Measurements from ENCODE around the gene CDH3.

CDH3 gene

GRCh38 chr16:68676113-68676860 is 31.2 kb downstream of the CDH3 start:
- peaks cover 5 to 20% (median 16%) of the 10 kb centered on the region in 10 experiments; a peak in 19 of 20 replicates for H3K4me1 ChIP-seq
- no peak overlapping the region for H3K9ac ChIP-seq
- no peak overlapping the region for H3K4me3 ChIP-seq
- 0 out of 22 replicates have a peak overlapping the region, but pooled peaks of 2 of the 11 experiments have one; percentile 3 to 15 for H3K4me2 ChIP-seq
- no peak for TF ChIP-seq Cebpa-rat (IDR thresholded peaks at IDR 0.05)
- no peaks in the 10 kb centered on the region for H4K20me1 ChIP-seq
- H3K27me3 ChIP-seq: no peaks in the 10 kb centered on the region
- H3K9me3 ChIP-seq (replicated peaks in 1 of 11): peaks cover 0 to 18% (median 12%) of the 10 kb centered on the region in 11 experiments; a peak in 19 of 22 replicates
- H3K36me3 ChIP-seq: peaks cover 0 to 16% (median 0%) of the 10 kb centered on the region in 11 experiments; a peak in 2 of 22 replicates
- no peak overlapping the region for H3K27ac ChIP-seq

- Histone ChIP-seq H3K27me3 (no peaks in the 10 kb centered on the region), H3K4me3 (no peak overlapping the region), H3K9ac (no peak overlapping the region), H4K20me1 (no peaks in the 10 kb centered on the region), H3K36me3 (peaks cover 0 to 39% (median 0%) of the 10 kb centered on the region in 11 experiments; a peak in 3 of 22 replicates), H3K4me1 (peaks cover 0 to 6% (median 0%) of the 10 kb centered on the region in 10 experiments; a peak in 1 of 20 replicates), H3K4me2 (no peak overlapping the region), H3K9me3 (replicated peaks in 1 of 11) (peaks cover 0 to 6% (median 0%) of the 10 kb centered on the region in 11 experiments; a peak in 2 of 22 replicates), H3K27ac (no peak overlapping the region)
- TF ChIP-seq Cebpa-rat (IDR thresholded peaks at IDR 0.05): no peak
Observed at GRCh38 chr16:68681038-68681437, 35.9 kb downstream of the CDH3 start.

- peaks cover 0 to 6% (median 0%) of the 10 kb centered on the region in 11 experiments; a peak in 1 of 22 replicates for H3K9me3 ChIP-seq (replicated peaks in 1 of 11)
- peaks cover 0 to 30% (median 0%) of the 10 kb centered on the region in 11 experiments; a peak in 3 of 22 replicates for H3K36me3 ChIP-seq
- no peaks in the 10 kb centered on the region for H4K20me1 ChIP-seq
- no peak overlapping the region for H3K9ac ChIP-seq
- H3K4me1 ChIP-seq: no peaks in the 10 kb centered on the region
- H3K27me3 ChIP-seq: no peaks in the 10 kb centered on the region
- no peak for TF ChIP-seq Cebpa-rat (IDR thresholded peaks at IDR 0.05)
- H3K4me2 ChIP-seq: no peak overlapping the region
- H3K27ac ChIP-seq: no peak overlapping the region
- H3K4me3 ChIP-seq: no peak overlapping the region
Observed at GRCh38 chr16:68685685-68686478, 40.8 kb downstream of the CDH3 start.

- H3K9ac ChIP-seq: no peak overlapping the region
- H3K9me3 ChIP-seq (replicated peaks in 1 of 11): peaks cover 0 to 6% (median 0%) of the 10 kb centered on the region in 11 experiments; a peak in 1 of 22 replicates
- H3K27me3 ChIP-seq: no peaks in the 10 kb centered on the region
- H3K27ac ChIP-seq: no peak overlapping the region
- no peak for TF ChIP-seq Cebpa-rat (IDR thresholded peaks at IDR 0.05)
- no peaks in the 10 kb centered on the region for H4K20me1 ChIP-seq
- peaks cover 0 to 33% (median 0%) of the 10 kb centered on the region in 11 experiments; a peak in 4 of 22 replicates for H3K36me3 ChIP-seq
- peaks cover 0 to 5% (median 4%) of the 10 kb centered on the region in 10 experiments; a peak in 12 of 20 replicates for H3K4me1 ChIP-seq
- no peak overlapping the region for H3K4me2 ChIP-seq
- H3K4me3 ChIP-seq: no peak overlapping the region
Observed at GRCh38 chr16:68686905-68687304, 41.8 kb downstream of the CDH3 start.

- no peaks in the 10 kb centered on the region for H3K9me3 ChIP-seq (replicated peaks in 1 of 11)
- H3K4me2 ChIP-seq: no peak overlapping the region
- peaks cover 0 to 26% (median 0%) of the 10 kb centered on the region in 11 experiments; a peak in 3 of 22 replicates for H3K36me3 ChIP-seq
- H4K20me1 ChIP-seq: no peaks in the 10 kb centered on the region
- no peaks in the 10 kb centered on the region for H3K27me3 ChIP-seq
- no peak overlapping the region for H3K9ac ChIP-seq
- no peak overlapping the region for H3K4me3 ChIP-seq
- H3K27ac ChIP-seq: no peak overlapping the region
- peaks cover 0 to 21% (median 15%) of the 10 kb centered on the region in 10 experiments; a peak in 12 of 20 replicates for H3K4me1 ChIP-seq
- TF ChIP-seq Cebpa-rat (IDR thresholded peaks at IDR 0.05): no peak
Observed at GRCh38 chr16:68689921-68690320, 44.8 kb downstream of the CDH3 start.

- H3K4me3 ChIP-seq: no peak overlapping the region
- no peak overlapping the region for H3K4me2 ChIP-seq
- no peaks in the 10 kb centered on the region for H3K27me3 ChIP-seq
- no peak overlapping the region for H3K9ac ChIP-seq
- peaks cover 0 to 37% (median 0%) of the 10 kb centered on the region in 11 experiments; a peak in 3 of 22 replicates for H3K36me3 ChIP-seq
- TF ChIP-seq Cebpa-rat (IDR thresholded peaks at IDR 0.05): no peak
- H3K27ac ChIP-seq: no peak overlapping the region
- H3K9me3 ChIP-seq (replicated peaks in 1 of 11): no peaks in the 10 kb centered on the region
- peaks cover 17 to 45% (median 35%) of the 10 kb centered on the region in 10 experiments for H3K4me1 ChIP-seq
- no peaks in the 10 kb centered on the region for H4K20me1 ChIP-seq
Observed at GRCh38 chr16:68695575-68695974, 50.5 kb downstream of the CDH3 start.

GRCh38 chr16:68696514-68696913 is 51.4 kb downstream of the CDH3 start:
- no peak for TF ChIP-seq Cebpa-rat (IDR thresholded peaks at IDR 0.05)
- Histone ChIP-seq H3K4me2 (no peak overlapping the region), H3K9ac (no peak overlapping the region), H3K27ac (no peak overlapping the region), H4K20me1 (no peaks in the 10 kb centered on the region), H3K27me3 (no peaks in the 10 kb centered on the region), H3K9me3 (replicated peaks in 1 of 11) (no peaks in the 10 kb centered on the region), H3K4me1 (peaks cover 22 to 55% (median 41%) of the 10 kb centered on the region in 10 experiments), H3K36me3 (peaks cover 0 to 36% (median 0%) of the 10 kb centered on the region in 11 experiments; a peak in 3 of 22 replicates), H3K4me3 (no peak overlapping the region)

GRCh38 chr16:68698091-68698490 is 53.0 kb downstream of the CDH3 start:
- Histone ChIP-seq H4K20me1 (no peaks in the 10 kb centered on the region), H3K4me2 (peak overlapping the region in 3 of 11 experiments; percentile 71 to 83 (median 81); a peak in 6 of 22 replicates), H3K9ac (no peak overlapping the region), H3K27ac (peak overlapping the region in 1 of 11 experiments; percentile 6; a peak in 1 of 22 replicates), H3K9me3 (replicated peaks in 1 of 11) (no peaks in the 10 kb centered on the region), H3K36me3 (peaks cover 0 to 21% (median 0%) of the 10 kb centered on the region in 11 experiments; a peak in 3 of 22 replicates), H3K4me1 (peaks cover 8 to 53% (median 32%) of the 10 kb centered on the region in 10 experiments; a peak in 19 of 20 replicates), H3K4me3 (no peak overlapping the region), H3K27me3 (no peaks in the 10 kb centered on the region)
- TF ChIP-seq Cebpa-rat (IDR thresholded peaks at IDR 0.05): no peak

All from BLaER1 treated with 17β-estradiol and CSF1 and Interleukin-3, amounts not matched to agents 10 nM and 100 nM (cell line).